ENCODE measurements around the gene PDZK1IP1. TPM values are rescaled to one million over a fixed set of nuclear protein-coding genes. Genes with fewer than 3 reads are reported as not detected.
"Not testable (repeated sequence)": the region's sequence is repeated elsewhere in the genome, so short reads cannot be mapped to it uniquely, and the experiment has no call there.

PDZK1IP1 gene
- polyA plus RNA-seq, 1 donor from 2014 or later = not detected

DNA sequence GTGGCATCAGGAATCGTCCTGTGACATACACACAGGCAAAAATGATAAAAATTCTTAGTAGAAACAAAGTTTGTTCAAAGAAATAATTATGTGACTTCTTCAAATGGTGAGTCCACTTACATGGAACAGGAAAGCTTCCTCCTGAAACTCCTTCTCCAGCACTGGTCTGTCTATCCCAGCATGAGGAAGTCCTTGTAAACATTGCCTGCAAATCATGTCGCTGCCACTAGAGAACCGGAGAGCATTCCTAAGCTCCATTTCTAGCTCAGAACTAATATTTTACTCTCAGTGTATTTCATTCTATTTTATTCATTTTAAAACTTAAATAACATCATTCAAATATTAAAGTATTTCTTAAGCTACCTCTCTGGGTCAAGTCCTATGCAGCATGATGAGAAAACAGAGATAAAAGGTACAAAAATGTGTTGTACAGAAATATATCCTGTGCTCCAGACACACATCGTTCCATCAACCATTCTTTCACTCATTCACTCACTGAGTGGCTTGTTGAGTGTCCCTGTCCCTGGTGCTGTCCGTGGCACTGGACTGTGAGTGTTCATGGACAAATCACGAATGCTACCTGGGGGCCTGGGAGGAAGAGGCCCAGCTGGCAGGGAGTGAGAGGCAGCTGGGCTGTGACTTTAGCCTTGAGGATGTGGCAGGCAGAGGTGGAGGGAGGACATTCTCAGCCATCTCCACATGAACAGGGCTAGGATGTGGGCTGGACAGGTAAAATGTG lies 42.6 kb downstream of the PDZK1IP1 start:
- Histone ChIP-seq H2AFZ (ENCODE audit: low read depth, low read length) (no peak overlapping the region), H3K36me3 (ENCODE audit: insufficient read depth, low read length) (no peaks in the 10 kb centered on the region), H4K20me1 (ENCODE audit: insufficient read depth) (no peaks in the 10 kb centered on the region), H3K4me2 (ENCODE audit: low read length) (no peak overlapping the region), H3K9me3 (ENCODE audit: low read length) (no peaks in the 10 kb centered on the region), H3K27me3 (ENCODE audit: insufficient read depth, low read depth, low read length) (no peaks in the 10 kb centered on the region), H3K27ac (ENCODE audit: low read length) (no peak overlapping the region), H3K9ac (ENCODE audit: low read length) (no peak overlapping the region), H3K9me2 (ENCODE audit: insufficient read depth, low read length) (no peaks in the 10 kb centered on the region), H3K79me2 (replicated peaks; ENCODE audit: insufficient read depth, low read length) (no peaks in the 10 kb centered on the region), H3K4me3 (ENCODE audit: low read length) (no peak overlapping the region), H3F3A (ENCODE audit: insufficient read depth, low read length, poor library complexity, severe bottlenecking) (no peaks in the 10 kb centered on the region)
- TF ChIP-seq, protein P1, sequence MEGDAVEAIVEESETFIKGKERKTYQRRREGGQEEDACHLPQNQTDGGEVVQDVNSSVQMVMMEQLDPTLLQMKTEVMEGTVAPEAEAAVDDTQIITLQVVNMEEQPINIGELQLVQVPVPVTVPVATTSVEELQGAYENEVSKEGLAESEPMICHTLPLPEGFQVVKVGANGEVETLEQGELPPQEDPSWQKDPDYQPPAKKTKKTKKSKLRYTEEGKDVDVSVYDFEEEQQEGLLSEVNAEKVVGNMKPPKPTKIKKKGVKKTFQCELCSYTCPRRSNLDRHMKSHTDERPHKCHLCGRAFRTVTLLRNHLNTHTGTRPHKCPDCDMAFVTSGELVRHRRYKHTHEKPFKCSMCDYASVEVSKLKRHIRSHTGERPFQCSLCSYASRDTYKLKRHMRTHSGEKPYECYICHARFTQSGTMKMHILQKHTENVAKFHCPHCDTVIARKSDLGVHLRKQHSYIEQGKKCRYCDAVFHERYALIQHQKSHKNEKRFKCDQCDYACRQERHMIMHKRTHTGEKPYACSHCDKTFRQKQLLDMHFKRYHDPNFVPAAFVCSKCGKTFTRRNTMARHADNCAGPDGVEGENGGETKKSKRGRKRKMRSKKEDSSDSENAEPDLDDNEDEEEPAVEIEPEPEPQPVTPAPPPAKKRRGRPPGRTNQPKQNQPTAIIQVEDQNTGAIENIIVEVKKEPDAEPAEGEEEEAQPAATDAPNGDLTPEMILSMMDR (IDR thresholded peaks at IDR 0.05; ENCODE audit: poor library complexity, severe bottlenecking) = no peak
- no peak for TF ChIP-seq MXI1 (conservative IDR thresholded peaks at IDR 0.05; ENCODE audit: poor library complexity, severe bottlenecking)
- no peak for TF ChIP-seq RAD21 (conservative IDR thresholded peaks at IDR 0.05)
- no peak for TF ChIP-seq POLR2AphosphoS5 (IDR thresholded peaks at IDR 0.05)
- TF ChIP-seq, protein P2, sequence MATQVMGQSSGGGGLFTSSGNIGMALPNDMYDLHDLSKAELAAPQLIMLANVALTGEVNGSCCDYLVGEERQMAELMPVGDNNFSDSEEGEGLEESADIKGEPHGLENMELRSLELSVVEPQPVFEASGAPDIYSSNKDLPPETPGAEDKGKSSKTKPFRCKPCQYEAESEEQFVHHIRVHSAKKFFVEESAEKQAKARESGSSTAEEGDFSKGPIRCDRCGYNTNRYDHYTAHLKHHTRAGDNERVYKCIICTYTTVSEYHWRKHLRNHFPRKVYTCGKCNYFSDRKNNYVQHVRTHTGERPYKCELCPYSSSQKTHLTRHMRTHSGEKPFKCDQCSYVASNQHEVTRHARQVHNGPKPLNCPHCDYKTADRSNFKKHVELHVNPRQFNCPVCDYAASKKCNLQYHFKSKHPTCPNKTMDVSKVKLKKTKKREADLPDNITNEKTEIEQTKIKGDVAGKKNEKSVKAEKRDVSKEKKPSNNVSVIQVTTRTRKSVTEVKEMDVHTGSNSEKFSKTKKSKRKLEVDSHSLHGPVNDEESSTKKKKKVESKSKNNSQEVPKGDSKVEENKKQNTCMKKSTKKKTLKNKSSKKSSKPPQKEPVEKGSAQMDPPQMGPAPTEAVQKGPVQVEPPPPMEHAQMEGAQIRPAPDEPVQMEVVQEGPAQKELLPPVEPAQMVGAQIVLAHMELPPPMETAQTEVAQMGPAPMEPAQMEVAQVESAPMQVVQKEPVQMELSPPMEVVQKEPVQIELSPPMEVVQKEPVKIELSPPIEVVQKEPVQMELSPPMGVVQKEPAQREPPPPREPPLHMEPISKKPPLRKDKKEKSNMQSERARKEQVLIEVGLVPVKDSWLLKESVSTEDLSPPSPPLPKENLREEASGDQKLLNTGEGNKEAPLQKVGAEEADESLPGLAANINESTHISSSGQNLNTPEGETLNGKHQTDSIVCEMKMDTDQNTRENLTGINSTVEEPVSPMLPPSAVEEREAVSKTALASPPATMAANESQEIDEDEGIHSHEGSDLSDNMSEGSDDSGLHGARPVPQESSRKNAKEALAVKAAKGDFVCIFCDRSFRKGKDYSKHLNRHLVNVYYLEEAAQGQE (IDR thresholded peaks at IDR 0.05; ENCODE audit: borderline replicate concordance) = no peak
- no peak for TF ChIP-seq EZH2 (IDR thresholded peaks at IDR 0.05; ENCODE audit: borderline replicate concordance, insufficient read depth, low read length, poor library complexity, severe bottlenecking)
- no peak for TF ChIP-seq SMC3 (conservative IDR thresholded peaks at IDR 0.05; ENCODE audit: poor library complexity)
- TF ChIP-seq EP300 (conservative IDR thresholded peaks at IDR 0.05; ENCODE audit: poor library complexity, severe bottlenecking) = no peak
- no peak for TF ChIP-seq TAF1 (IDR thresholded peaks at IDR 0.05; ENCODE audit: low read depth)

DNA sequence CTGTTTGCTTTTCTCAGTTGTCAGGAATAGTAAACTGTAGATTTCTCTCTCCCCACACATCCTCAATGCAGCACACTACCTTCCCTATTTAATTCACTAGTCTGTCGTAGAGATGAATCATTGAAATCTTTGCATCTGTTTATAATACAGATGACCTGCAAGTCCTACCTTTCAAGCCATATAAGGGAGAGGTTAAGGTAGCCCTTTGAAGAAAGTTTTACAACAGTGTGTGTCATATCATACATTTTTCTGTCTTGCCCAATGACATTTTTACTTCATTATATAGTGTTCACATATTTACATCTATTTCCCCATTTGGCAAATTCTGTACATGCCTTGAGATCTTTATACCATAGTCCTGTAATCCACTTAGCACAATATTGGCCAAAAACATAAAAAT lies 43.3 kb downstream of the PDZK1IP1 start:
- not testable (repeated sequence) for H2AFZ ChIP-seq (ENCODE audit: low read depth, low read length)

DNA sequence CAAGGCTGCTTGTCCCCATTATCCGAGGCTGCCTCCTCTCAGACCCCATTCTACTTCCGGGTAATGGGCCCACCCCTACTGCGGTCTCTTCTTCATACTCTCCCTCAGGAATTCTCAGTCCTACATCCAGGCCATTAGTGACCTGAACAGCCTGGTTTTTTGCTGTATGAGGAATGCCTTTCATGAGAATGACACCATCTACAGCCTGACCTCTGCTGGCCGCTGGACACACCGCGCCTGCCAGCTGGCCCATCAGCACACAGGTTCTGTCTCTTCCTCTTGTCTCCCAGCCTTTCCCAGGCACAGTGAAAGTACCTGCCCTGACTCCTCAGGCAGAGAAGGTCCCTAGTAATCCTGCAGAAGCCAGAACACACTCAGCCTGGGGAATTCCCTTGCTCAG lies 46.2 kb downstream of the PDZK1IP1 start:
- not testable (repeated sequence) for H3K9ac ChIP-seq (ENCODE audit: low read length); H3K4me3 ChIP-seq (ENCODE audit: low read length); H3F3A ChIP-seq (ENCODE audit: insufficient read depth, low read length, poor library complexity, severe bottlenecking); H3K27ac ChIP-seq (ENCODE audit: low read length); H3K9me3 ChIP-seq (ENCODE audit: low read length); H3K36me3 ChIP-seq (ENCODE audit: insufficient read depth, low read length); H3K27me3 ChIP-seq (ENCODE audit: insufficient read depth, low read depth, low read length); H3K9me2 ChIP-seq (ENCODE audit: insufficient read depth, low read length); H4K20me1 ChIP-seq (ENCODE audit: insufficient read depth); H3K4me2 ChIP-seq (ENCODE audit: low read length); H3K79me2 ChIP-seq (replicated peaks; ENCODE audit: insufficient read depth, low read length); H2AFZ ChIP-seq (ENCODE audit: low read depth, low read length)

More for the DNA sequence above, 43.3 kb downstream of the PDZK1IP1 start:
- not testable (repeated sequence) for H3K9me2 ChIP-seq (ENCODE audit: insufficient read depth, low read length); H3K27me3 ChIP-seq (ENCODE audit: insufficient read depth, low read depth, low read length); H3K4me2 ChIP-seq (ENCODE audit: low read length); H3K79me2 ChIP-seq (replicated peaks; ENCODE audit: insufficient read depth, low read length); H3K9me3 ChIP-seq (ENCODE audit: low read length); H3K27ac ChIP-seq (ENCODE audit: low read length); H4K20me1 ChIP-seq (ENCODE audit: insufficient read depth); H3F3A ChIP-seq (ENCODE audit: insufficient read depth, low read length, poor library complexity, severe bottlenecking); H3K4me3 ChIP-seq (ENCODE audit: low read length); H3K36me3 ChIP-seq (ENCODE audit: insufficient read depth, low read length); H3K9ac ChIP-seq (ENCODE audit: low read length)

DNA sequence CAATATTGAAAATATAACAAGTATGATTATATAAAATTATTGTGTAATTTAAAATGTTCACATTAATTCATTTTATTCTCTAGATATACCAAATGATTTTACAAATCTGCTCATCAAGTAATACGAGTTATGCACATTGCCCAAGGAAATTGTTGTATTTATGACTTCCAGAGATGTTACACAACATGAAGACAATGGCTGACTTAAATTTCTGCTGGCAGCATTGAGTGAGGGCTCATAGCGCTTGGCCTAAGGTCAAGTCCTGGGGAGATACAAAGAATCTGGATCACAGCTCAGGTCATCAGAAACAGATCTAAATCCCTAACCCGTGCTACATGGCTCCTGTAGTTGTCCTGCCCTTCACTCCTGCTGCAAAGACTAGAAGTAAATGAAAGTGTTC lies 49.5 kb downstream of the PDZK1IP1 start:
- H3K4me2 ChIP-seq (ENCODE audit: low read length); H3K4me3 ChIP-seq (ENCODE audit: low read length); H3K9me3 ChIP-seq (ENCODE audit: low read length): not testable (repeated sequence)

More for the DNA sequence above, 49.5 kb downstream of the PDZK1IP1 start:
- H3K9ac ChIP-seq (ENCODE audit: low read length); H2AFZ ChIP-seq (ENCODE audit: low read depth, low read length); H3K27me3 ChIP-seq (ENCODE audit: insufficient read depth, low read depth, low read length); H4K20me1 ChIP-seq (ENCODE audit: insufficient read depth); H3F3A ChIP-seq (ENCODE audit: insufficient read depth, low read length, poor library complexity, severe bottlenecking); H3K9me2 ChIP-seq (ENCODE audit: insufficient read depth, low read length); H3K36me3 ChIP-seq (ENCODE audit: insufficient read depth, low read length); H3K27ac ChIP-seq (ENCODE audit: low read length); H3K79me2 ChIP-seq (replicated peaks; ENCODE audit: insufficient read depth, low read length): not testable (repeated sequence)

Data from neural cell (in vitro differentiated cells).